Femur (tissue), 1 donor: ENCODE measurements around the gene ACAD9.
"Not testable (repeated sequence)": the region's sequence is repeated elsewhere in the genome, so short reads cannot be mapped to it uniquely, and the experiment has no call there.

ENCODE experiments used
- DNase-seq: peaks from one replicate; pipeline ENCODE4 v3.0.0-alpha.2; 2017

Gene ACAD9

GRCh38 chr3:128863560-128863959, 15.9 kb upstream of the ACAD9 start:
- no peak for DNase-seq

GRCh38 chr3:128864351-128864811, 15.0 kb upstream of the ACAD9 start:
- peak; percentile 43 for DNase-seq

- DNase-seq = peak; percentile 50
These were observed 14.3 kb upstream of the ACAD9 start for GRCh38 chr3:128864849-128865804.

DNA sequence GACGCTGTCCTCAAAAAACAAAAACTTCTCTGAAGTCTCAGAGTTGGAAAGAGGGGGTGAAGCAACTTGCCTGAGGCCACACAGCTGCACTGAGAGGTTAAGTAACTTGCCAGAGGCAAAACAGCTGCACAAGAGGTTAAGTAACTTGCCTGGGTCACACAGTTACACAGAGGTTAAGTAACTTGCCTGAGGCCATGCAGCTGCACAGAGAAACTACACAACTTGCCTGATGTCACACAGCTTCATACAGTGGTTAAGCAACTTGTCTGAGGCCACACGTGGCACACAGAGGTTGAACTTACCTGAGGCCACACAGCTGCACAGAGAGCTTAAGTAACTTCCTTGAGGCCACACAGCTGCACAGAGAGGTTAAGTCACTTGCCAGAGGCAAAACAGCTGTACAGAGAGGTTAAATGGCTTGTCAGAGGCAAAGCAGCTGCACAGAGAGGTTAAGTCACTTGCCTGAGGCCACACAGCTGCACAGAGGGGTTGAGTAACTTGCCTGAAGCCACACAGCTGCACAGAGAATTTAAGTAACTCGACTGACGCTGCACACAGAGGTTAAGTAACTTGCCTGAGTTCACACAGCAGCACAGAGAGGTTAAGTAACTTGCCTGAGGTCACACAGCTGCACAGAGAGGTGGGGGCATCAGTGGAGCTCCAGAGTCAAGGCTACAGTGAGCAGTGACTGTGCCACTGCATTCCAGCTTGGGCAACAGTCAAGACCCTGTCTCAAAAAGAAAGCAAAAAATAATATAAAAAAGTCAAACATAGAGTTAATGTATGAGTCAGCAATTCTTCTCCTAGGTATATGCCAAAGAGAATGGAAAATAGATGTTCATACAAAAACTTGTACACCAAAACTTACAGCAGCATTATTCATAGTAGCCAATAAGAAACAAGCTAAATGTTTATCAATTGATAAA, 12.0 kb upstream of the ACAD9 start:
- DNase-seq = peak; percentile 17

GRCh38 chr3:128870347-128870746, 9.1 kb upstream of the ACAD9 start:
- DNase-seq = no peak

- no peak for DNase-seq
These were observed 7.1 kb upstream of the ACAD9 start for GRCh38 chr3:128872282-128872681.

DNA sequence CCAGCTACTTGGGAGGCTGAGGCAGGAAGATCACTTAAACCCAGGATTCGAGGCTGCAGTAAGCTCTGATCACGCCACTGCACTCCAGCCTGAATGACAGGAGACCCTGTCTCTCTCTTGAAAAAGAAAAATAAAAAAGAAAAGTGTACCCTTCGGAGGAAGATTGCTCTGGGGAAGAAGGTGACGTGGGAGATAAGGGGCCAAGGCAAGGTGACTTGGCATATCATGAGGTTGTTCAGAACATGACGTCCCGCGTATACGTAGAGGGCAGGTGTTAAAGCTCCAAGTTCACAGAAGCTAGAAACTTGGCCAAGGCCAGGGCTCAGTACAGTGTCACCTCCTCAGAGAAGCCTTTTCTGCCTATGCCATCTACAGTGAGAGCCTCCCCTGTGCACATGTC, 6.7 kb upstream of the ACAD9 start:
- no peak for DNase-seq

DNA sequence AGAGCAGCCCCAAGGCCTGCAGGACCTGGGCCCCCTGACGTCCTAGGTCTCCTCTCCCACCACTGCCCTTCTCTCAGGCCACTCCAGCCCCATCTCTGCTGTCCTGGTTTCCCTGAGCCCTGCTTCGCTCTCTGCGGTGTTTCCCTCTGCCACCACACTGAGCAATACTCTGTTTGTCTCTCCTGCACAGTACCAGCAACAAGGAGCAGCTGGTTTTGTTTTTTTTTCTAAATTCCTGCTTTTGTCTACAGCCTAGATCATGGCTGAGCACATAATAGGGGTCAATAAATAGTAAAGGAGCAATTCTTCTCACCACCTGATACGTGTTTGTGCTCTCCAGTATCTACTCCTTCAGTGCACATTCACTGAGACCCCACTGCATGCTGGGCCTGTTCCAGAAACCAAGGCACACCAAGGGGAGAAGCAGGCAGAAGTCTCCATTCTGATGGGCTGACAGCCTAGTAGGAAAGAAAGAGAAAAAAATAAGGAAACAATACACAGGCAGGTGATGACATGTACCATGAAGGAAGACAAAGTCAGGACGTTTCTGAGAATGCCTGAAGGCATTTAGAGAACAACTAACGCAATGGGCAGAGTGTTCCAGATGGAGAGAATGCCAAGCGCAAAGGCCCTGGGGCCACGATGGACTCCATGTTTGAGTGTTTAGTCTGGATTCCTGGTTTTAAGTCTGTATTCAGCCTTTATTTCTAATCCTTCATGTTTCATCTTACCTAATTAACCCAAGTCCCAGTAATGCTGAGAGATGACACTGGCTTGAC, 6.0 kb upstream of the ACAD9 start:
- DNase-seq = no peak

GRCh38 chr3:128874481-128875180, 4.8 kb upstream of the ACAD9 start:
- DNase-seq = no peak

DNA sequence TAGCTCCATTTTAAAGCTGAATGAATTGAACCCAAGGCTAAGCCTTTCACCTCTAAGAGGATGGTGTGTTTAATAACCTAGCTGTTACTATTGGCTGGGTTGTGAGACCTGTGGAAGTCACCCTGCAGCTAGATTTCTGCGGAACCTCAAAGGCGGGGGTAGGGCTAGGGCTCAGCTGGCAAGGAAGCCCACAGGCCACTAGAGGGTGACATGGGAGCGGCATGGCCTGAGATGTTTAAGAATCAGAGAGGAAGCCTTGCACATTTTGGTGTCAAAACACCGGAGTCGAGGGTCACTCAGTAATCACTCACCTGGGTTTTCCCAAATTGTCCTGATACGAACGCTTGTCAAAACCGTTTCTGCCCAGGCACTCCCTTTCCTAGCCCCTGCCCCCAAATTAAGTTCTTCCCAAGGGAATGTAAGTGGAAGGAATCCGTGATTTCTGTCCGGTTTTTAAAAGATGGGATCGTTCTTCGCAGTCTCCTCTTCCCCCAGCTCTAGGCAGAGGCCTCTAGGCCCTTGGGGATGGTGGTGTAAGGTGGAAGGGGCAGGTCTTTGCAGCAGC, 3.8 kb upstream of the ACAD9 start:
- peak; percentile 56 for DNase-seq

DNA sequence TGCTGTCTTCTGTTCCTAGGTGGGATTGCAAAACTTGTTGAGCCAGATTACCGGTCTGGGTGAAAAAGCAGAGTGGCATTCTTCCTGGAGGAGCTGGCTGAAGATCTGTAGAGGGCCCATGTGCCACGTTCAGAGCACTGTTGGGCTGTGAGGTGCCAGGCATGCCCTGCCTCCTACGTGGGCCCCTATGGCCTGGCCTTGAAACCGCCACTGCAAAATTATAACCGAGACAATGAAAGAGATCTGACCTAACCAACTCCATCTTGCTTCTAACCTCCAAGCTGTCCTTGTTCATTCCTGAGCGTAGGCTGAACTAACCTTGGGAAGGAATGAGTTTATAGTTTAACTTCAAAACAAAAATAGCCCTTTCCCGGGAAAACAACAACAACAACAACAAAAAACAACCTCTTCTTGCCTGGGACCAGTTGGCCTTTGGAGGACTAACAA, 1.4 kb upstream of the ACAD9 start:
- no peak for DNase-seq

GRCh38 chr3:128878556-128879124, 780 bp upstream of the ACAD9 start:
- peak; percentile 35 for DNase-seq

- DNase-seq = no peak
These were observed 571 bp downstream of the ACAD9 start for GRCh38 chr3:128879991-128880390.

DNA sequence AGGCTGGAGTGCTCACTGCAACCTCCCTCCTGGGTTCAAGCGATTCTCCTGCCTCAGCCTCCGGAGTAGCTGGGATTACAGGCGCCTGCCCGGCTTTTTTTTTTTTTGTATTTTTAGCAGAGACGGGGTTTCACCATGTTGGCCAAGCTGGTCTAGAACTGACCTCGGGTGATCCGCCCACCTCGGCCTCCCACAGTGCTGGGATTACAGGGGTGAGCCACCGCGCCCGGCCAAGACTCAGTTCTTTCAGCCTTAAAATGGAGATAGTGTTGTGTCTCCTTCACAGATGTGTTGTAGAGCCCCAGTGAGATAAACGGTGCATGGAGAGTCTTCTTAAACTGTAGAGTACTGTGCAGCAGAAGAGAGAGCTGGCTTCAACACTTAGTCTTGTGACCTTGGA, 1.0 kb downstream of the ACAD9 start:
- not testable (repeated sequence) for DNase-seq

DNA sequence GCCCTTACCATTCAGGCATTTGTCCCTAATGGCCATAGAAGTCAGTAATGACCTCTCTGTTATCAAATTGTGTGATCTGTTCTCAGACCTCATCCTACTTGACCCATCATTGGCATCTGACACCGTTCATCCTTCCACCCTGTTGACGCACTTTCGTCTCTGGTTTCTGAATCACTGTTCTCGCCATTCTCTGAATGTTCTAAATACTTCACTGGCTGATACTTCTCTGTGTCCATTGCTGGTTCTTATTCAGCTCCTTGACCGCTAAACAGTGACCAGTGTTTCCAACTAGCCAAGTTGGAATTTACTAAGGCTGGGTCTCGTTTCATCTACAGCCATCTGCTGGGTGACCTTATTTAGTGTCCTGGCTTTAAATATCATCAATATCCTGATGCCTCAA, 2.2 kb downstream of the ACAD9 start:
- no peak for DNase-seq

DNA sequence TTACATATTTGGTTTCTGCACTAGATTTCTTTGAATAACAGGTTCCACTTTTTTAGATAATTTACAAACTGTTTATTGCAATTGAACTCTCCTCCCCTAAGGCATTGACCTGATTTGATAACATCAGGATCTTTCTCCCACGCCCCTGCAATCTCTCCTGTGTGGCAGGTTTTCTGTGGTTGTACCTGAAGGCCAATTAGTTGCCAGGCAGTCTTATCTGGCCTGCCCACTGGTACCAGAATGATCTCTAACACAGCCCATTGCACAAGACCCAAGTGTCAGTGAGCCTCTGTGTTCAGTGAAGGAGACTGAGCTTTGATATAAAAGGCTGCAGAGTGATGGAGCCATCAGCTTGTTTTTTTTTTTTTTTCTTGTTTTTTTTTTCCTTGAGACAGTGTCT, 3.3 kb downstream of the ACAD9 start:
- no peak for DNase-seq

- no peak for DNase-seq
These were observed 5.6 kb downstream of the ACAD9 start for GRCh38 chr3:128884992-128885391.

- DNase-seq = no peak
These were observed 9.9 kb downstream of the ACAD9 start for GRCh38 chr3:128889139-128889894.

GRCh38 chr3:128895843-128896697, 16.6 kb downstream of the ACAD9 start:
- no peak for DNase-seq
